ENCODE measurements around the gene PDXK.

The PDXK gene

GRCh38 chr21:43744725-43745124 lies 25.8 kb downstream of the PDXK start:
- no peak for DNase-seq

- no peak for DNase-seq
Observed at GRCh38 chr21:43745772-43746517, 27.0 kb downstream of the PDXK start.

- DNase-seq, result no peak
Observed at GRCh38 chr21:43748622-43749021, 29.7 kb downstream of the PDXK start.

GRCh38 chr21:43749651-43750262 lies 30.8 kb downstream of the PDXK start:
- no peak for DNase-seq

GRCh38 chr21:43750339-43751033 lies 31.6 kb downstream of the PDXK start:
- no peak for DNase-seq

- DNase-seq, result no peak
Observed at GRCh38 chr21:43751955-43752591, 33.1 kb downstream of the PDXK start.

GRCh38 chr21:43752758-43753438 lies 34.0 kb downstream of the PDXK start:
- DNase-seq, result no peak

- DNase-seq, result no peak
Observed at GRCh38 chr21:43753439-43753799, 34.5 kb downstream of the PDXK start.

GRCh38 chr21:43754948-43755781 lies 36.2 kb downstream of the PDXK start:
- no peak for DNase-seq

- no peak for DNase-seq
Observed at GRCh38 chr21:43755820-43756594, 37.1 kb downstream of the PDXK start.

GRCh38 chr21:43757601-43758000 lies 38.7 kb downstream of the PDXK start:
- DNase-seq, result no peak

GRCh38 chr21:43758111-43758641 lies 39.2 kb downstream of the PDXK start:
- peak; percentile 17 for DNase-seq

GRCh38 chr21:43758811-43759210 lies 39.9 kb downstream of the PDXK start:
- no peak for DNase-seq

GRCh38 chr21:43759651-43760050 lies 40.7 kb downstream of the PDXK start:
- no peak for DNase-seq

GRCh38 chr21:43760391-43760958 lies 41.5 kb downstream of the PDXK start:
- no peak for DNase-seq

- DNase-seq, result no peak
Observed at GRCh38 chr21:43761886-43762285, 43.0 kb downstream of the PDXK start.

GRCh38 chr21:43762303-43763128 lies 43.6 kb downstream of the PDXK start:
- DNase-seq, result no peak

GRCh38 chr21:43763901-43764523 lies 45.1 kb downstream of the PDXK start:
- no peak for DNase-seq
